ENCODE data around the gene SLC25A18.

GRCh38 chr22:17549183-17549582 is 14.1 kb upstream of the SLC25A18 start:
- TF ChIP-seq POLR2A (IDR thresholded peaks at IDR 0.05), result no peak
- no peak for TF ChIP-seq CTCF (IDR thresholded peaks at IDR 0.05)
- TF ChIP-seq EP300 (IDR thresholded peaks at IDR 0.05), result no peak
